GM21367 (cell line): ENCODE data around the gene FHIT.
"Not testable (repeated sequence)": the region's sequence is repeated elsewhere in the genome, so short reads cannot be mapped to it uniquely, and the experiment has no call there.

Experiments
- ATAC-seq: cut with Tn5 transposase; IDR thresholded peaks from one replicate; pipeline ENCODE4 v1.9.1; 2021; ENCODE audit not compliant: unreplicated experiment

FHIT gene

GRCh38 chr3:61065451-61066011 is 185.7 kb downstream of the FHIT start:
- ATAC-seq, result no peak

- no peak for ATAC-seq
Measured at GRCh38 chr3:61061092-61061723, 190.0 kb downstream of the FHIT start.

GRCh38 chr3:61060411-61060861 is 190.8 kb downstream of the FHIT start:
- no peak for ATAC-seq

- no peak for ATAC-seq
Measured at GRCh38 chr3:61058836-61059235, 192.4 kb downstream of the FHIT start.

GRCh38 chr3:61057464-61057863 is 193.8 kb downstream of the FHIT start:
- ATAC-seq, result no peak

- no peak for ATAC-seq
Measured at GRCh38 chr3:61055447-61055846, 195.8 kb downstream of the FHIT start.

- ATAC-seq, result no peak
Measured at GRCh38 chr3:61053781-61054496, 197.3 kb downstream of the FHIT start.

- ATAC-seq, result no peak
Measured at GRCh38 chr3:61052851-61053250, 198.4 kb downstream of the FHIT start.

- no peak for ATAC-seq
Measured at GRCh38 chr3:61051666-61052065, 199.6 kb downstream of the FHIT start.

- not testable (repeated sequence) for ATAC-seq
Measured at GRCh38 chr3:61045169-61045568, 206.1 kb downstream of the FHIT start.

GRCh38 chr3:61043156-61043555 is 208.1 kb downstream of the FHIT start:
- ATAC-seq, result no peak

GRCh38 chr3:61040618-61041017 is 210.6 kb downstream of the FHIT start:
- ATAC-seq, result no peak

- no peak for ATAC-seq
Measured at GRCh38 chr3:61035573-61035972, 215.7 kb downstream of the FHIT start.

- no peak for ATAC-seq
Measured at GRCh38 chr3:61032991-61033390, 218.3 kb downstream of the FHIT start.

GRCh38 chr3:61031503-61031902 is 219.7 kb downstream of the FHIT start:
- no peak for ATAC-seq

- no peak for ATAC-seq
Measured at GRCh38 chr3:61030469-61031035, 220.7 kb downstream of the FHIT start.

- ATAC-seq, result no peak
Measured at GRCh38 chr3:61029194-61029593, 222.1 kb downstream of the FHIT start.

- no peak for ATAC-seq
Measured at GRCh38 chr3:61018807-61019206, 232.4 kb downstream of the FHIT start.

GRCh38 chr3:61017028-61017427 is 234.2 kb downstream of the FHIT start:
- ATAC-seq, result not testable (repeated sequence)

GRCh38 chr3:61015859-61016258 is 235.4 kb downstream of the FHIT start:
- ATAC-seq, result no peak

GRCh38 chr3:61015408-61015807 is 235.8 kb downstream of the FHIT start:
- ATAC-seq, result no peak

- no peak for ATAC-seq
Measured at GRCh38 chr3:61008998-61009380, 242.3 kb downstream of the FHIT start.
